Measurements from ENCODE around the gene SIL1.
"Not testable (repeated sequence)": the region's sequence is repeated elsewhere in the genome, so short reads cannot be mapped to it uniquely, and the experiment has no call there.

SIL1 gene

DNA sequence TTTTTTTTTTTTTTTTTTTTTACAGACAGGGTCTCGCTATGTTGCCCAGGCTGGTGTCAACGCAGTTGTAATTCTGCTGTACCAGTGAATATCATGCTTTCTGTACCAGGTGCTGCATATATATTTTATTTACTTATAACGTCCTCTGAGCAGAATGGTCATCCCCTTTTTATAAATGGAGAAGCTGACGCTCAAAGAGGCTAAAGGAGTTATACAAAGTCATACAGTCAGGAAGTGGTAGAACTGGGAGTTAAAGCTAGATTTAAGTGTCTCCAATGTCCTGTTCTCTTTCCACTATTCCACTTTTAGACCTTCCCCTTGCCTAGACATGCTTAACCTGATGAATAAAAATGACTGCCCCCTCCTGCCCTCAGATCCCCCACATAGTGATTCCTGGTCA is 1.2 kb upstream of the SIL1 start:
- DNase-seq: no peak

DNA sequence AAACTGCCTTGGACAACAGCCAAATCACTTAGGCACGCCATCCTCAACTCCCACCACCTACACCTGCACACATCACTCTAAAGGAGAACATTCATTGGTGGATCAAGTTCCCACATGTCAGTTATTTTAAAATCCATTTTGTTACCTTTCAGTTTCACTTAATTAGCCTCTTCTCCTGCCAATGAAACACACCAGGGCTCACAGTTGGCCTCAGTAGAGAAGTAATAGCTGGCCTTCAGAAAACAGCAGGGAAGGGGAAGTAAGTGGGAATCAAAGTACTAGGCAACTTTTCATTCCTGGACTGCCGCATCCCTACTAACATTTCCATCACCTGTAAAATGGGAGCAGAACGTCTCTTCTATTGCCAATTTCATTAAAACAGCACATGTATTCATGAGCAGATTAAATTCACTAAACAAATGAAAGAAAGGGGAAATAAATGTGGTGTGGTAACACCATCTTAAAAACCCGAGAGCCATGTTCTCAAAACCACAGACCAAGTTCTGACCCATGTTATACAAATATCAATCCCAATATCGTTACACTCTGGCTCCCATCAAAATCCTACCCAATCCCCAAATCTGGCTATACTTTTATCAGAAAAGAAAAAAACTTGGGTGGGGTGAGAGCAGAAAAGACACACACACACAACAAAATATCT is 1.7 kb downstream of the SIL1 start:
- DNase-seq: no peak

DNA sequence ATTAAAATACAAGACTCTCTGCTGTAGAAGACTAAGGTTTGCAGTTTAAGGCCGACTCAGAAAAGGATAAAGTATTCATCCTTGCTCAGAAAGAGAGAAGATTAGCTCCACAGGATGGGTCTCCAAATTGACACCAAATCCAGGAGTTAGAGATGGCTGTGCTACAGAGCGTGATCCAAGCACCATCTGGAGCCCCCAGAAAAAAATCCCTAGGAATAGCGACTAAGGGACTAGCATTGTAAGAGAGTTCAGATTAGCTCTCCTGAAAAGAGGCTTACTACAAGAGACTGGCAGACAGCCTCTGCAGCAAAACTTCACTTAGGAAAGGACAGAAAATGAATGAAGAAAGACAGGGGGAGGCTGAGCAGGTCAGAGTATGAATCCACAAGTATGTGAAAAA is 3.7 kb downstream of the SIL1 start:
- no peak for DNase-seq

DNA sequence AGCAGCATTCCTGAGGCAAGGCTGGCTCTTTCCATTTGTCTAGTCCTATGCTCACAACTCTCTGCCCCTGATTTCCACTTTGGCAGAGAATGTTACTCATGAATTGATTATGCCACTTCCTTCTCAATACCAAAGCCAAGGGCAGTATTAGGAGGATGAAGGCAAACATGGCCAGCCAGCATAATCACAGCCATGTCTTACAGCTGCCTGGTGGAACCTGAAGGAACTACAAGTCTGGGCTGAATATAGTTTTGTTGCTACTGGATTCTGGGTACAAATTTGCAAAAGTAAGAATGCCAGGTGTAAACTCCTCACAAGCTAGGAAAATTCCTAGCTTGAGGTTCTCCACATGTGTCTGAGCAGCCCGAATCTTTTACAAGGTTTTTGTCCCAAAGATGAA is 4.2 kb downstream of the SIL1 start:
- DNase-seq: no peak

DNA sequence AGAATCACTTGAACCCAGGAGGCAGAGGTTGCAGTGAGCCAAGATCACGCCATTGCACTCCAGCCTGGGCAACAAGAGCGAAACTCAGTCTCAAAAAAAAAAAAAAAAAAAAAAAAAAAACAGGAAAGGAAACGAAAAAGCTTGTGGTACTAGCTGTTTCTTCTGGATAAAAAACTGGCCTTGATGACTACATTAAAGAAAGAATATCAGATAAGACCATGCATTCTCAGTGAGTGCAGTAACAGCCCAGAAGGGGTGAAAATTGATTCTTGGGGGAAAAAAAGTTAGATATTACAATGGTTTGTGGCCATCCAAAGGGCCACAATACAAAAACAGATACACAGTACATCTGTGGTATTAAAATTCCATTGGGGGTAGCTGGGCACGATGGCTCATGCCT is 5.3 kb downstream of the SIL1 start:
- DNase-seq: not testable (repeated sequence)

DNA sequence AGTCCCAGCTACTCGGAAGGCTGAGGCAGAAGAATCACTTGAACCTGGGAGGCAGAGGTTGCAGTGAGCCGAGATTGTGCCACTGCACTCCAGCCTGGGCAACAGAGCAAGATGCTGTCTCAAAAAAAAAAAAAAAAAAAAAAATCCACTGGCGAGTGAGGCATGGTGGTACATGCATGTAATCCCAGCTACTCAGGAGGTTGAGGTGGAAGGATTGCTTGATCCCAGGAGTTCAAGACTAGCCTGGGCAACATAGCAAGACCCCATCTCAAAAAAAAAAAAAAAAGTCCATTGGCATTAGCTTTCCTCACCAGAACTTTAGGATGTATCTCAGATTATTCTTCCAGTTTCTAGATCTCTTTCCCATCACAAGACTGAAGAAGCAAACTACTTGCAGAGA is 6.2 kb downstream of the SIL1 start:
- not testable (repeated sequence) for DNase-seq

DNA sequence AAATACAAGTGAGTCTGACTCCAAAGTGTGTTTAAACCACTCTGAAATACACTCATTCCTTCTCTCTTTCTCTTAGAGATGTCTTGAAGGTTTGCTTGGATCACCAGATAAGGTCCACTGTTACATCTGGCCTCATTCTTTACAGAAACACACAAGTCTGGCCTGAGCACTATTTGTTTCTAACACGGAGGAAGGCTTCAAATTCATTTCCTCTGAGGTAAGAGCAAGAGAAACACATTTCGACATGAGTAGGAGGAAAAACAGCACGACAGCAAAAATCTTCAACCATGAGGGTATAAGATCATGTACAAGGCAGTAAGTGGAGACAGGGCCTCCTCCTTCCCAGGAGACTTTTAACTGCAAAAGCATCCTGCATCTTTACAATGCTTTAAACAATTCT is 8.0 kb downstream of the SIL1 start:
- no peak for DNase-seq

DNA sequence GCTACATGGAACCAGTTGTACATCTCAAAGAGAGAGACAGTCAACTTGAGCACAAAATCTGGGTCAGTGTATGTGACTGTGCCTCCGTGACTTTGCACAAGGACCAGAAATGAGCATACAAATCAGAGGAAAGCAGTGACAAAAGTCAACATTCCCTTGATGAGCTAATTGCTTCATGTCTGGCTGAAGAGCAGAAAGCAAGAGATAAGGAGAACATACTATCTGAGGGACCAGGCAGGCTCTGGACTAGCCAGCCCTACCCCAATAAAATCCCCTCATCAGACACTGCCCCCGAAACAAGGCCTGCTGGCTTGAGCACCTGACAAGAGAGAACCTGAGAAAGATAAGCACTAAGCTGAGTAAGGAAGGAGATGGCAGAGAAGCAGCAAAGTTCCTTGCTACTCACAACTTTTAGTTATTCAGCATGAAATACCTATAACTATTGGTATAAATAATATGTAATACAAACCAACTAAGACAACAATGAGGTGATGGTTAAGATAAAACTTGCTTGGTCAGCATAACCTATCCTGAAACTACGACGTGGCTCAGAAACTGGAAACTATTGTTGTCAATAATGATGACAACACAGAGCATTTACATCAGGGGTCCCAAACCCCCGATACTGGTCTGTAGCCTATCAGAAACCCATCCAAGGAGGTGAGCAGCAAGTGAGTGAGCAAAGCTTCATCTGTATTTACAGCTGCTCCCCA is 9.5 kb downstream of the SIL1 start:
- no peak for DNase-seq

DNA sequence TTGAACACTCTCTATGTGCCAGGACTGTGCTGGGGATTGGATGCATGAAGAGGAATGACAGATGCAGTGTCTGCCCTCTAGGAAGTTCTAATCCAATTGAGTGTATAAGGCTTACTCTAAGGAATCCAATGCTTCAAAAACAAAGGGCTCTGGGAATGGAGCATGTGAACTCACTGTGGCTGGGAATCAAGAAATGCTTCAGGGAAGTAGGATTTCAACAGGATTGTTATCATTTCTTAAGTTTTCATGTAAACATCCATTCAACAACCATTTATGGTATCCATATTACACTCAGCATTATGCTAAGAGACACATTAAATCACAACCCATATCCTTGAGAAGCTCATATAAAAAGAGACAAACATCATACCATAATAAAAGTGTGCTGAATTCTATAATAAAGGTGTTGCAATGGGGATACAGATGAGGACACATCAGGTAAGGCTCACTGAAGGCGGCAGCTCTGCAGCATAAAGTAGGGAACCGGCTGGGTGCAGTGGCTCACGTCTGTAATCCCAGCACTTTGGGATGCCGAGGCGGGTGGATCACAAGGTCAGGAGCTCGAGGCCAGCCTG is 11.3 kb downstream of the SIL1 start:
- no peak for DNase-seq

DNA sequence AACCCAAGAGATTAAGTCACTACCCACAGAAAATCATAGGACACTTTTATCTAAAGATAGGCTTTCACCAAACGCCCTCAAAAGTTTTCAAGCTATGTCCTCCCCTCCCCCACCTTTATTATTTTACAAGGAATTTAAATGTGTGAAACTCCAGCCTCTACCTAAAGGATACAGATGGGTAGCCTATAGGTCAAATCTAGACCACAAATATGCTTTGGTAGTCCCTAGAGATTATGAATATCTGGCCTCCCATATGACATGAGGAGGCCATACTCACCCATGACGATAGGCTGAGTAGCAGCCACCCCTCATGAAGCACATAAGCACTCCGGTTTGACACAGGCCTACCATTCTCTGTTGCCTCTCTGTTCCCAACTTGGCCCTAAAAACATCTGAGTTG is 11.9 kb downstream of the SIL1 start:
- no peak for DNase-seq

DNA sequence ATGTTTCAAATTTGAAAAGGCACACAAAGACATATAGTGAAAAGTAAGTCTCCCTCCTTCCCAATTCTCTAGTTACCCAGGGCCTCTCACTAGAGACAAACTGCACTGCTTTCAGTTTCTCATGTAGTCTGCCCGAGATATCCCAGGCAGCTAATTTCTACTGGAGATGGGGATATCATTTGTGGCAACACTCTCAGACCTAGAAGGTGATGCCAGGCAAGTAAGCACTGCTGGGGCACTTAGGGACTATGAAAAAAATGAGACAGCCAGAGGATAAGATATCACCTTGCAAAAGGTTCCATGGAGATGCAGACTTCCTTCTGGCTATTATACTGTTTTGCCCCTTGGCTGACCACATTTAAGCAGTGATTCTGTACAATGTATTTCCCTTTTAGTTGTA is 12.6 kb downstream of the SIL1 start:
- no peak for DNase-seq

DNA sequence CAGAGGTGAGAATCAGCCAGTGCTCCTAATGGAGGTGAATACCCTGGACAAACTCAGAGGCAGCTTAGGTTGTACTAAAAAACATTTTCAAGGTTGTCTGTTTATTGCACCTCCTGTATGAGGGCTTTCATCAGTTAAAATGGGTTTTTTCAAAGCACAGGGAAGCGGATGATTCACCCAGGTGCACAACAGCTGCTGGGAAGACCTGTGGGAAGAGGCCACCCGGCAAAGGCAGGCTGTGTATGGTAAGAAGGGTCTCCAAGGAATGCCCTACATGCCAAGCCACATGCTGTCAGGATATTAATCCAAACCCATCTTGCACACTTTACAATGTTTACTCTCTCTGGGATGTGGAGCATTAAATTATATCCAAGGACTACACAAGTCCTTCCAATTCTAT is 14.7 kb downstream of the SIL1 start:
- no peak for DNase-seq

DNA sequence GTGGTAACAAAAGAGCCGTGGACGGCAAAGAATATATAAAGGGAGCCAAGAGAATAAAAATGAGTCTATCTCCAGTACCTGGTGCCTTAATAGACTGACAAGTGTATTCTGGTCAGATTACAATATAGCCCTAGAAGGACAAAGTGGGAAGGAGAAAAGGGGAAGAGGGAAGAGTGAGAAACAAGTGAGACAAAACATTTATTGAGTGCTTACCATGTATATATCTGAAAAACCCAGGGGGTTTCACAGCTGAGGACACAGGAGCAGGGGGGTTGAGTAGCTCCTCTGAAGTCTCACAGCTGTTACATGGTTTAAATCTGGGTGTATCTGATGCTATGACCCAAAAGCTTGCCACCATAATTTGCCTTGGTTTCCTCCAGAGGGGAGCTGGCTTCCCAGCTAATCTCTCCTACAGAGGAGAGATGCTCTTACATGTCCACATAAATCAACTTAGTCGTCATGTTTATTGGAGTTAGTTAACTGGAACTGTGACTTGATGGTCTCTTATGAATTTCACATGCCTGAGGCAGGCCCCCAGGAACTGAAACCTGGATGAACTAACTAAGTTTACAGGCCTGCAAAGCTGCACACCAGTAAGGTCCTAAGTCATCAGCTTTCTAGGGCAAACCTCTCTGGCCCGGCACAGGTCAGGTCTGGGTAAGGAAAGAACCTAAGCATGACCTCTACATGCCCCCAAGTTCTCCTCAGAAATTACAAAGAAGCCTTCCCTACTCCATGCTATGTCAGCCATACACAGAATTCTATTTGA is 15.5 kb downstream of the SIL1 start:
- no peak for DNase-seq

DNA sequence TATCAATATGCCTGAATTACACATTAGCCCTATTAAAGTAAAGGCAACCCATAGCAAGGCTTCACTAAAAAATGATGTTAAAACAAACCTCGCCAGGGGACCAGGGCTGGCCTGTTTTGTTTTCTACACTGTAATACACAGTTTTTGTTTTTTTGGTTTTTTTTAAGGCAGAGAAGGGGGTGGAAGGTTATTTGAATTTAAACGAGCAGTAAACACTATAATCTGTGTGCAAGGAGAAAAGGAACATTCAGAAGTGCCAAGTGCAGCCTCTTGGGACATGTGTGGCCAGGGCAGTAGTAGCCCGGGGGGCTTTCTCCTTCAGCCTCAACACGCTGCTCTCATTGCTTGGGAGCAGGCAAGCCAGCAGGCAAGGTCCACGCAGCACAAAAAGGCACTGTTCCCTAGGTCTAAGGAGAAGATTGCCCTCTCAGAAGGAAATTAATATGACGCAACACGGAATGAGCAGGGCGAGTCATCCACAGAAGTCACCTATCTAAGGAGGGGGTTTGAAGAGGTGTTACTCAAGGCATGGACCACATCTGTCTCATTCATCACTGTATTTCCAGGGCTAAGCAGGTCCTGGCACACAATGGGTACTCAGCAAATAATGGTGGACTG is 16.2 kb downstream of the SIL1 start:
- no peak for DNase-seq

DNA sequence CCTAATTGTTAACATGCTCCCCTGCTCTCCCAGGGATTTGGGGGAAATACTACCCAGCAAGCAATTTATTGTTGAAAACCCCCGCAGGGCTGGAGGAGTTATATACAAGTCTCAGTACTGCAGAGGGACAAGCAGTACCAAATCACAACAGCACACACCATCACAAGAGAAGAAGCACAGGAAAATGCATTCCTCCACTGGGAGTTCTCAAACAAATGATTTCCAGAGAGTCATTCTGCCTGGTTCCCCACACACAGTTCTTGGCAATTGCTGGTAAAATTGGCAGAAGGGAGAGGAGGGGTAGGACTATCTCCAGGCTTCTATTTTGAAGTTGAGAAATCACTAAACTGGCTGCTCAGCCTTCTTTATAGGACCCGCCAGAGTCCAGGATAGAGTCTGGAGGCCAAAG is 16.8 kb downstream of the SIL1 start:
- DNase-seq: no peak

DNA sequence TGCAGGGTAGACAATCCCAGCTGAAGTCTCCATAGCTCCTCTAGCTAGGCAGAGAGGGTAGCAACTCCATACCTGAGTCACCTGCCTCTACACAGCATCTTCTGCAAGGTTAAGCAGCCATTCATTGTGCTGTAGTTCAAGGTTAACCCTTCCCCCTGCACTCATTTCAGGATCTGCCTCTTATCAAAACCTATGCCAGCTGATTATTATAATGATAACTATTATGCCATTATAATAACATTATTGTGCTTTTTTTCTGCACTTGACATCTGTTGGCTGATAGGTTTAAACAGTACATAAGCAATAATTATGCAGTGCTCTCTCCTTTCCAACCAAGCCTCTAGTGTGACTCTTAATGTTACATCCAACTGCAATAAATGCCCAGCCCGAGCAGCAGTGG is 17.3 kb downstream of the SIL1 start:
- no peak for DNase-seq

DNA sequence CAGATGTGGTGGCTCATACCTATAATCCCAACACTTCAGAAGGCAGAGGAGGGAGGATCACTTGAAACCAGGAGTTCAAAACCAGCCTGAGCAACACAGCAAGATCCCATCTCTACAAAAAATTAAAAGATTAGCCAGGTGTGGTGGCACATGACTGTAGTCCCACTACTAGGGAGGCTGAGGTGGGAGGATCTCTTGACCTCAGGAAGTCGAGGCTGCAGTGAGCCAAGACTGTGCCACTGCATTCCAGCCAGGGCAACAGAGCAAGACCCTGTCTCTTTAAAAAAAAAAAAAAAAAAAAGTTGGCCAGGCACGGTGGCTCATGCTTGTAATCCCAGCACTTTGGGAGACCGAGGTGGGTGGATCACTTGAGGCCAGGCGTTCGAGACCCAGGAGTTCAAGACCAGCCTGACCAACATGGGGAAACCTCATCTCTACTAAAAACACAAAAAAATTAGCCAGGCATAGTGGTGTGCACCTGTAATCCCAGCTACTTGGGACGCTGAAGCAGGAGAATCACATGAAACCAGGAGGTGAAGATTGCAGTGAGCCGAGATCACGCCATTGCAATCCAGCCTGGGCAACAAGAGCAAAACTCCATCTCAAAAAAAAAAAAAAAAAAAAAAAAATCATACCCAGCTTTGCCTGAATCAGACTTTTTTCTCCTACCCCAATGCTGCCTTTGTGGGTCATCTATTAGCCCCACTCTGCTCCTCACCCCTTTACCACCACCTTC is 18.2 kb downstream of the SIL1 start:
- not testable (repeated sequence) for DNase-seq

DNA sequence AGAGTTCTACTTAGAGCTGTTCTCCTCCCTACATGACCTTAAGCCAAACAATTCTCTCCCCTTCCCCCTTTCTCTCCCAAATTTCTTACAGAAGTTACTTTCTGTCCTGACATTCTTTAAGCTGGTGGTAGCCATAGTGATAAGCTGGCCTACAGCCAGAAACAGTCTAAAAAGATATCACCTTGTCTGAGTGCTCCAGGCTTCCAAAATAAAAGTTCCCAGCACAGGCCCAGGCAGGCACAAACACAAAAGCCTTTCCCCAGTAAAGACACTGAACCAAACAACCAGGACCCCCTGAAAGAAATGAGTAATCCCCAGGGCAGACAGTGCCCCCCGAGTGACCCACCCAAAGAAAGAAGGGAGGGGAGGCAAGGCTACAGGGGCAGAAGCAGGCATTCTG is 19.2 kb downstream of the SIL1 start:
- no peak for DNase-seq

DNA sequence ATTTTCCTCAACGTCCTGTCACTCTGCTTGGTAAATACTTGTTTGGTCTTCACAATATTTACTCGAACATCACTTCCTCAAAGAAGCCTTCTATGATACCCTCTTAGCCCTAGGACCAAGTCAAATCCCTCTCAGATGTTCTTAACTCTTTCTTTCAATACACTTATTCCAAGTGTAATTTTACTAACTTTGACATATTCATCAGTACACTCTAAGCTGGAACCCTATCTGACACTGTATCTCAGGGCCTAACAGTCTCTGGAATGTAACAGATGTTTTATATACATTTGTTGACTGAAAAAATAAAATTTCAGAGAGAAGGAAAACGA is 19.6 kb downstream of the SIL1 start:
- DNase-seq: no peak

DNA sequence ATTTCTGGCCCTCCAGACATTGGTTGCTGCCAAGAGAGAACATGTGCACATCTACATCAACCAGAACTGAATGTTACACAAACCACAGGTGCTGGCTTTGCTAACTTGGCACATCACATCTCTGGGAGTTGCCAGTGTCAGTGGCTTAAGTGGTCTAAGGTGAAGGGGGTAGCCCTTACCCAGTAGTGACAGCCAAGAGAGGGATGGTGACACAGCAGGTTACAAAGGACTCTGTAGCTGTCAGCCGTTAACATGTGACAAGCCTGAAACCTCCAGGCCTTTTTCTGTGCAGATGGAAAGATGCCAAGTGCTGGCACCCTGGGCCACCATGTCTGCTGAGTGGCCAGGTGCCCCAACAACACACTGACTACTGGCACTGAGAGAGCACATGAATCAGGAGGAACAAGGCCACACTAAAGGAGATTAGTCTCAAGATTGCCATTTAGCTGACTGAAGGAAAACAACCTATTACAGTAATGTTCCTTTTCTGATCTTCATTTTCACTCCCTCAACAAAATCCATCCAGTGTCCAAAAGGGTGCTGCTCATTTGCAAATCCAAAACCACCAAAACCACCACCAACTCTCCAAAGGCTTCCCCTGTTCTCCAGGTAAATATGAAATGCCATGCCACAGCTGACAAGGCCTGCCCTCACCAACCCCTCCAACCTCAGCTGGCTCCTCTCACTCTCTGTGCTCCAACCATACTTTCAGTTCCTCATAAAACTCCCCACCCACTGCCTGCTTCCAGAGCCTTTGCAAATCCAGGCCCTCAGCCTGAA is 20.2 kb downstream of the SIL1 start:
- DNase-seq: no peak

DNA sequence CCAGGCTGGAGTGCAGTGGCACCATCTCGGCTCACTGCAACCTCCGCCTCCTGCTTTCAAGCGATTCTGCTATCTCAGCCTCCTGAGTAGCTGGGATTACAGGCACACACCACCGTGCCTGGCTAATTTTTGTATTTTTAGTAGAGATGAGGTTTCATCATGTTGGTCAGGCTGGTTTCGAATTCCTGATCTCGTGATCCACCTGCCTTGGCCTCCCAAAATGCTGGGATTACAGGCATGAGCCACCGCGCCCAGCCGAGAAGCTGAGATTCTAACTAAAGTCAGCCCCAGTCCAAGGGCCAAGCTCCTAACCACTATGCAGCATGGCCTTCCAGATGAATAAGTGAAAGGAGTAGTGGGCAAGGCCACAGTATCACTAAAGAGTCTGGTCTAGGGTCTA is 20.9 kb downstream of the SIL1 start:
- not testable (repeated sequence) for DNase-seq

DNA sequence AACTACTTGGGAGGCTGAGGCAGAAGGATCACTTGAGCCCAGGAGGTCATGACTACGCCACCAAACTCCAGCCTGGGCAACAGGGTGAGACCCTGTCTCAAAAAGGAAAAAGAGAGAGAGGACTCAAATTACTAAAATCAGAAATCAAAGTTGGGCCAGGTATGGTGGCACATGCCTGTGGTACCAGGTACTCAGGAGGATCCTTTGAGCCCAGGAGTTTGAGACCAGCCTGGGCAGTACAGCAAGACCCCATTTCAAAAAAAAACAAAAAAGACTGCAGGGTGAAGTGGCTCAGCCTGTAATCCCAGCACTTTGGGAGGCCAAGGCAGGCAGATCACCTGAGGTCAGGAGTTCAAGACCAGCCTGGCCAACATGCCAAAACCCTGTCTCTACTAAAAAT is 23.8 kb downstream of the SIL1 start:
- not testable (repeated sequence) for DNase-seq
